GM21576 (cell line): ENCODE results near the gene FXN.
"Not testable (repeated sequence)": the region's sequence is repeated elsewhere in the genome, so short reads cannot be mapped to it uniquely, and the experiment has no call there.

Experiments used
- ATAC-seq: cut with Tn5 transposase; IDR thresholded peaks from one replicate; pipeline ENCODE4 v1.9.1; 2021; ENCODE audit warnings: mild to moderate bottlenecking, moderate library complexity; ENCODE audit not compliant: unreplicated experiment

The FXN gene

DNA sequence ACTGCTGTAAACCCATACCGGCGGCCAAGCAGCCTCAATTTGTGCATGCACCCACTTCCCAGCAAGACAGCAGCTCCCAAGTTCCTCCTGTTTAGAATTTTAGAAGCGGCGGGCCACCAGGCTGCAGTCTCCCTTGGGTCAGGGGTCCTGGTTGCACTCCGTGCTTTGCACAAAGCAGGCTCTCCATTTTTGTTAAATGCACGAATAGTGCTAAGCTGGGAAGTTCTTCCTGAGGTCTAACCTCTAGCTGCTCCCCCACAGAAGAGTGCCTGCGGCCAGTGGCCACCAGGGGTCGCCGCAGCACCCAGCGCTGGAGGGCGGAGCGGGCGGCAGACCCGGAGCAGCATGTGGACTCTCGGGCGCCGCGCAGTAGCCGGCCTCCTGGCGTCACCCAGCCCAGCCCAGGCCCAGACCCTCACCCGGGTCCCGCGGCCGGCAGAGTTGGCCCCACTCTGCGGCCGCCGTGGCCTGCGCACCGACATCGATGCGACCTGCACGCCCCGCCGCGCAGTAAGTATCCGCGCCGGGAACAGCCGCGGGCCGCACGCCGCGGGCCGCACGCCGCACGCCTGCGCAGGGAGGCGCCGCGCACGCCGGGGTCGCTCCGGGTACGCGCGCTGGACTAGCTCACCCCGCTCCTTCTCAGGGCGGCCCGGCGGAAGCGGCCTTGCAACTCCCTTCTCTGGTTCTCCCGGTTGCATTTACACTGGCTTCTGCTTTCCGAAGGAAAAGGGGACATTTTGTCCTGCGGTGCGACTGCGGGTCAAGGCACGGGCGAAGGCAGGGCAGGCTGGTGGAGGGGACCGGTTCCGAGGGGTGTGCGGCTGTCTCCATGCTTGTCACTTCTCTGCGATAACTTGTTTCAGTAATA, at the start of gene FXN:
Gene FXN (plus strand): TSS at position 315 of the 871 bp plus-strand sequence. CDS start 31 bp downstream, at position 346.
- ATAC-seq, result peak; percentile 89

- ATAC-seq, result not testable (repeated sequence)
Observed at GRCh38 chr9:68986949-68987348, 48.6 kb upstream of the FXN start.

DNA sequence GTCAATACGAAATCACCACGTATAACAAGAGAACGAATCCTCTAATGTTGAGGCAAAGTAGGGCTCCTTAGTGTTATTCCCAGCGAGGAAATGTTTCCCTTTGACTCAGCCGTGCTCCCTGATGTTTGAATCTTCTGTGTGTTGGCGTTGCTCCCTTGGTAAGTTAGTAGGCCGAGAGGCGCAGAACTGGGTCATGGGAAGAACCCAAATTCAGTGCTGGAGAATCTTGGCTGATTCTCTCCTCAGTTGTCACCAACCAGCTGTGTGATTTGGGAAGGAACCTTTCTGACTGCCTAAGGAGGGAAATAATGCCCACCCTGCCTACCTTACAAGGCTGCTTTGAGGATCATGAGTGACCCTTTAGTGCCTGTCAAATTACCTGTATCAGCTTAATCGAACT, 44.1 kb upstream of the FXN start:
- ATAC-seq, result no peak

- ATAC-seq, result no peak
Observed at GRCh38 chr9:68995776-68996175, 39.8 kb upstream of the FXN start.

DNA sequence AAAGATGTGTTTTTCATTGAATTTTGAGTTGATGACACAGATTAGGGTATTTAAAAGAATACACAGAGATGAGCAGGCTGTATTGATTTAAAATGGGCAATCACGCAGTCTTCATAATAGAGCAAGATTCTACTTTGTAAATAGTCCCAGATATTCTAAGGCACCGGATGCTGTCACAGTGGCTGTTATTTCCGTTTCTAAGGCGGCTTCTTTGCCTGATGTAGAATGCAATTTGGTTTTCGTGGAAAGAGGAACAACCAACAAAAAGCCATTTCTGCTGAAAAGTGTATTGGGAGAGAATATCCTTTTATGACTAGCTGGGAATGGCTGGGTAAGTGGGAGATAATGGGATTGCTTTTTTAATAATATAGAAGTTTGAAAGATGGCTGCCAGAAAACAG, 39.1 kb upstream of the FXN start:
- ATAC-seq, result no peak

- no peak for ATAC-seq
Observed at GRCh38 chr9:68997666-68998065, 37.9 kb upstream of the FXN start.

DNA sequence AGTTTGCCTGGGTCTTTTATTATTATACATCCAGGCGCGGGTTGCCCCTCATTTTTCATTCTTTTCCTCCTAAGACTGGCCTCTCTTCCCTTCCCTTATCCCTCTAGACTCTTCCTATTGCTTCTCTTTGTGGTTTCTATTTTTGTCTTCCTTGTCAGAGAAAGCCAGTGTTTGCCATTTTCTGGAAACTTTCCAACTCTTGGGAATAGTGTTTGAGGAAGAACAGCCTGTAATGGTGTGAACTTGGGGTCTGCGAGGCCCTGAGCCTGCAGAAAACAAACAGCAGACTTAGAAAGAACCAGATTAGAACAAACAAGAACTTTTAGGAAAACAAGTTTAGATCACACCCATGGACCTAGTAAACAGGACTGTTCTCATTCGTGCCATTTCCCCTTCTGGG, 37.2 kb upstream of the FXN start:
- ATAC-seq, result no peak

GRCh38 chr9:68998812-68999211, 36.7 kb upstream of the FXN start:
- ATAC-seq, result no peak

- peak; percentile 89 for ATAC-seq
Observed at GRCh38 chr9:68999393-69000105, 36.0 kb upstream of the FXN start.

DNA sequence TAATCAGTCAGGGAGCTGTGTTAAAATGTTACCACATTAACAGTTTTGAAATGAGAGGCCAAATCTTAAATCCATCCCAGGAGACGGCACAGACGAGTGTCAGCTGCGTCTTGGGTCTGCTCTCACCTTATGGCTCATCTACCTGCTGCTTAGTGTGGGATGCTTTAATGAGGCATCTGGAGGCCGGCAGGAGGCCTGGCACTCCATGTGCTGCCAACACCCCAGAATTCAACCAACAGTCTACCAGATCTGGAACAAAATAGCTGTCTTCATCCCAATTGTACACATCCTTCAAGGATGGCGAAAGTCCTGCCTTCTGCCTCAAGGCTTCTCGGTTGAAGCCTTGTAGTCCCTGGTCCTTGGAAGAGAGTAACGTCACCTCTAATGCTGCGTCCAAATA, 33.6 kb upstream of the FXN start:
- no peak for ATAC-seq

DNA sequence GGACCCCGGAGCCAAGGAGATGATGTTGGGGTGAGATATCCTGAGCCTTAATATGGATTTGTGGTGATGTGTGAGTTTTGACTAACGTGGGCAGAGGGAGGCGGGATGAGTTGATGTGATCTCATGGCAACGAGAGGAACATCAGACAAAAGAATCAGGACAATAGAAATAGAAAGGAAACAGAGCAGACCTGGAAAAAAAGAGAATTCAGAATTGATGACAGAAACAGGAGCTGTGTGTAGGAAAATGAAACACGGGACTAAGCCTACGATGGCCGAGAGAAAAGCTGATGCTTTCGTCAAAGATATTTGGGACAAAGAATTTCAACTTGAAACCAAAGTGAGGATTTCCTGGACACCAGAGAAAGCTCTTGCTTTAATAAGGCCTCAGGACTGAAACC, 32.5 kb upstream of the FXN start:
- ATAC-seq, result no peak

GRCh38 chr9:69004836-69005235, 30.7 kb upstream of the FXN start:
- ATAC-seq, result no peak

- no peak for ATAC-seq
Observed at GRCh38 chr9:69009708-69010107, 25.8 kb upstream of the FXN start.

DNA sequence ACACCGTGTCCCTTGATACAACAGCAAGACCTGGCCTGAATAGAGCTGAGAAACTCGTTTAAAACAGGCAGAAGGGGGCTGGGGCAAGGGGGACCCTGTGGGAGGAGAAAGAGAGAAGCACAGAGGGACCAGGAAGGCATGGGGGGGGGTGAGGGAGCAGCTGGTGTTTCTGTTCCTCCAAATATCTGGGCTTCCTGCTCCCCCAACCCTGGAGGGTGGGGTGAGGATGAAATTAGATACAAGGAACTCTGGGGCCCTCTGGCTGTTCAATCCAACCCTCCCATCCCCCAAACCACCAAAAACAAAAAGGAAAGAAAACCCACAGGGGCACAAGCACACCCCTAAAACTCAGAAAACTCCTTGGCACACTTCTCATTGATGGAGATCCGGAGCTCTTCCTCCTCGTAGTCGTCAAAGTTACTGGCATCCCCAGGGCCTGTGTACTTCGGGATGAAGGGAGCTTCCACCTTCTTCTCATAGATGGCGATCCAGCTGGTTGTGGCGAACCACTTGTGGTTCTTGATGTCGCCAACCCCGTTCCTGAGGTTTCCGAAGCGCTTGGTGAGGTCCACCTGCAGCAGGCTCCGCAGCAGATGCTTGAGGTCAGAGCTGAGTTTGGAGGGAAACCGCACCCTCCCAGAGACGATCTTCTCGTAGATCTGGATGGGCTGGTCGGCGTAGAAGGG, 22.7 kb upstream of the FXN start:
- ATAC-seq, result no peak

- no peak for ATAC-seq
Observed at GRCh38 chr9:69013382-69013727, 22.2 kb upstream of the FXN start.

- no peak for ATAC-seq
Observed at GRCh38 chr9:69014013-69014412, 21.5 kb upstream of the FXN start, which contains the start of gene PRKACG. Gene PRKACG, minus strand, starts transcription at chr9:69014113. Its CDS starts 21 bp downstream, at chr9:69014092.

- ATAC-seq, result no peak
Observed at GRCh38 chr9:69016191-69017096, 19.1 kb upstream of the FXN start.

DNA sequence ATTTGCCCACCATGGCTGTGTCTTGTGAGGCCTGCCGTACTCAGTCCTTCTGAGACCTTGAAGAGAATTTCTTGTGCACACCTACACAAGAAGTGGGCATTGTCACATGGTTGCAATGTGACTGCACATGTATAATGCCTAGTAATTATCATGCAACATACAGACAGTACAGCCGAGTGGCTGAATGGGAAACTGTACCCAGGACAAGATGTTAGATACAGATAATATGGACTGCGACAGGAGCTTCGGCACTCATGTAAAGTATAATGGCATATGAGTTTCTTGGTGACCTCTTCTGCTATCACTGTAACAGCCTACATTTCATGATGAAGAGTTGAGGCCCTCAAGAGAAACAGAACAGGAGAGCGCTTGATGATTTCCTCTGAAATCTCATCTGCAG, 16.8 kb upstream of the FXN start:
- ATAC-seq, result no peak

GRCh38 chr9:69019808-69020207, 15.7 kb upstream of the FXN start:
- ATAC-seq, result no peak

GRCh38 chr9:69020301-69021145, 15.0 kb upstream of the FXN start:
- no peak for ATAC-seq
